GM21786 (cell line): ENCODE results near the gene HSD11B2.

Experiments used
- ATAC-seq: cut with Tn5 transposase; IDR thresholded peaks from one replicate; pipeline ENCODE4 v1.9.1; 2021; ENCODE audit not compliant: unreplicated experiment

The HSD11B2 gene

DNA sequence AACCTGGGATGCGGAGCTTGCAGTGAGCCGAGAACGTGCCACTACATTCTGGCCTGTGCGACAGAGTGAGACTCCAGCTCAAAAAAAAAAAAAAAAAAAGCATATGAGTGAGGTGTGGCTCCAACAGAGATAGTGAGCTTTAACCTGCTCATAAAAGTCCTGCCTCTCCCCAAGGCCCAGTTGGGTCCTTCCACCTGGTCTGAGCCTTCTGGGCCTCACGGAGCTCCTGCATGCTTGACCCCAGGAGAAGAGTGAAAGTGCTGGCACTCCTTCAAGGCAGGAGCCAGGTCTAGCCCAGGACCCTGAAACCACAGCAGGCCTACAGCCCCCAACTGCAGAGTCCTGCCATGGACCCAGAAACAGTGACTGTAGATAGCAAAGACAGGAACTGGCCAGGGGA lies 17.7 kb downstream of the HSD11B2 start:
- ATAC-seq, result no peak

GRCh38 chr16:67449336-67449735 lies 18.4 kb downstream of the HSD11B2 start:
- no peak for ATAC-seq

- no peak for ATAC-seq
Measured at GRCh38 chr16:67449739-67450138, 18.8 kb downstream of the HSD11B2 start.

GRCh38 chr16:67451061-67451703 lies 20.3 kb downstream of the HSD11B2 start:
- ATAC-seq, result no peak

DNA sequence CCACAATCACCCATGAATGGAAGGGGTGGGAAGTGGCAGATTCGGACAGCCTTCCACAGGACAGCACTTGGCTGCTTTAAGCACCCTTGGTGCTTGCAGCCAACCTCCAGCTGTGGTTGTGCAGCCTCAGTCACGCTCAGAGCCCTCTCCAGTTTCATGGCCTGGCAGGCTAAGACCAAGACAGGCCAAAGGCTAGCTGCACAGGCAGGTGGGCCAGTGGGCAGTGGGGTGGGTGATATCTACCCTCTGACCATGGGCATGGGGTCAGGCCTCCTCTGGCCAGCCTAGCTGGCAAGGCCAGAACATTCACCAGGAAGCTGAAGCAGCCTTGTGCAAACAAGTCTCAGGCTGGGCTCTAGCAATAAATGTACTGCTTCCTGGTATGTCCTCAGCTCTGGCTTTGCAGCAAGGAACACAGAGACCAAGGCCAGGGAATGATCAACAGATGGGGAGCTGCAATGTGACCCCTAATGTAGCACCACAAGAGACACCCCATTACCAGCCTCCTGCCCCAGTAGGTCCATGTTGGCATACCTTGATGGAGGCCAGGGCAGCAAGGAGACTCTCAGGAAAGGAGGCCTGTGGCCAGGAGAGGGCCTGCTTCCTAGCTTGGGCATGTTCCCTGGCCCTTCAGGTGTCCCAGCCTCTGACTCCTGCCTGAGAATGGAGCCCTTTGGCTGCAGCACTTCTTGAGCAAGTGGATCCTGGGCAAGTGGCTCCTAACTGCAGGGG lies 20.9 kb downstream of the HSD11B2 start:
- ATAC-seq, result no peak

DNA sequence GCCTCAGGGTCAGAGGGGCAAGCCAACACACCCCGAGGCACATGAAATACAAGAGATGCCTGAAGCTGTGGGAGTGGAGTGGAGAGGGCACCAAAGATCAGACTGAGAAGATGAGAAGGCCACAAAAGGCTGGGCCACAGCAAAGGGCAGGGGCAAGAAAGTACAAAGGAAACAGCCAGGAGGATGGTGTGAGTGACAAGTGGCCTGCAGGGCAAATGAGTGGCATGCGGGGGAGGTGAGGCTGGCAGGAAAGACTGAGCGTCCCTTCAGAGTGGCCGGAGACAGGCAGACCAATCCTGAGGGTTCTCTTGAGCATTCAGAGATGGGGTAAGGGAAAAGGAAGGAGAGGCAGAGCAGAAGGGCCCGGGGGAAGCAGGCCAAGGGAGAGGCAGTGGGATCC lies 23.2 kb downstream of the HSD11B2 start:
- ATAC-seq, result no peak

- ATAC-seq, result no peak
Measured at GRCh38 chr16:67454852-67455251, 23.9 kb downstream of the HSD11B2 start.

DNA sequence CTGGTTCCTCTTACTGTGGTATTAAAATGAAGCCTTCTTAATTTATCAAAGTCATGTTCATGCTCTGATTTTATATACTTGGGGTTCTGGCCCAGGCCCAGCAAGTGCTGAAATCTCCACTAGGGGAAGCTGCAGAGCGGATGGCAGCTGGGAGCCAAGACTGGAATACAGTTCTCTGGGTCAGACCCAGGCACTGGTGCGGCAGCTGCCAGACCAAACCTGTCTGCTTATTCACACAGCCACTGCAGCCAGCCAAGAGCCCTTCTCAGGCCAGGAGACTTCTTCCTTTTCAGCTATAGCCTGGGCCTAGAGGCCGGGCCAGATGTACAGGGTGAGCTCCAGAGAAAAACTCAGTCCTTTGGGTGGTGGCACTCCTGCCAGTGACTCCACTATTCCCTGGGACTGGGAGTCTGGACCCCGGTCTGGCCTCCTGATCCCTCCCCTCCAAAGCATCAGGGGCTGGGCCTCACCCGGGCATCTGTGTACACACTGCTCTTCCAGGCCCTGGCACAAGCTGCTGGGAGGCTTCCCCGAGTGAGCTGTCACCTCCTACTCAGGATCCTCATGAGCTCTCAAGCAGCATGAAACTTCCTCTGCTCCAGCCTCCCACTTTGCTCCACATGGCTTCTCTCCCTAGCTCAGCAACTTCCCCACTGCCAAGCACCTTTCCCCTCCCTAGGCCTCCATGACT lies 25.6 kb downstream of the HSD11B2 start:
- no peak for ATAC-seq

DNA sequence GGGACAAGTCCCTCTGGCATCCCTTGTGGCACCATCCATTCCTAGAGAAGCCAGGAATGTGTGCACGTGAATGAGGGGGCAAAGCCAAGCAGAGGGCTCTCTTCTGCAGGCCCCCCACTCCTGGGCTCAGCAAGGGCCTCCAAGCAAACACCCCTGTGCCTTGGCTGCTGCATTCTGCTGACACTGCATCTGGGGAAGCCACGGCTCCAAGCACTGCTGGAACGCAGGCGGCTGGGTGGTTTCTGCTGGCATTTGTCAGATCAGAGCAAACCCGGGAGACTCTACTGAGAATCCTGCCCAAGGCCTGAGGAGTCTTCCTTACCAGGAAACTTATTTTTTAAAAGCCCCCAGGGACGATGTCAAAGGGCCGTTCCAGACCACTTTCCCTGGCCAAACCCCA lies 26.7 kb downstream of the HSD11B2 start:
- ATAC-seq, result no peak

- no peak for ATAC-seq
Measured at GRCh38 chr16:67458121-67458641, 27.3 kb downstream of the HSD11B2 start.

- no peak for ATAC-seq
Measured at GRCh38 chr16:67459066-67459860, 28.3 kb downstream of the HSD11B2 start.

DNA sequence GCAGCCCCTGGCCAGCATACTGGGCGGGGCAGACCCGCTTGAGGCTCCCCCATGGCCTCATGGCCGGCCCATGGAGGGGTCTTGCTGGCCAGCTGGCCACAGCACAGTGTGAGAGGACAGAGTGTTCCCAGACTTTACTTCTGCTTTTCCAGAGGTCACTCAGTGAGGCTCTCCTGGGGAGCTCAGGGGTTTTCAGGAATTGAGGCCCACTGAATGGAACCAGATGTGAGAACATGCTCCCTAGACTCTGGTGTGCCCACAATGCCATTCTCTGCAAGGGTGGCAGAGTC lies 28.9 kb downstream of the HSD11B2 start:
- no peak for ATAC-seq

DNA sequence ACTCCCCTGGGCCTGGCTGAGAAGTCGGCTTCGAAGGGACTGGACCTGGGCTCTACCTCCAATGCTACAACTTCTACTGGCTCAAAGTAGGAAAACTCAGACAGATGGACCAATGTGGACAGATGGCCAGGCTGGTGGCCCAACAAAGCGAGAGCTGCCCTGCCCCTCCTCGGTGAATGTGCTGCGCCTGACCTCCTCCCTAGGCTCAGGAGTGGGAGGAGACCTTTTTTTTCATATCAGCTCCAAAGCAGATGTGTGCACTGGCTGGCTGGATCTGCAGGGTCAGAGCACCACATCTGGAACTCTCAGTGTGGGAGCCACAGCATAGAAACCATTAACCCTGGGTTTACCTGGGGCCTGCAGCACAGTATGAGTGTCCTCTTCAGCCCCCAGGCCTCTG lies 29.2 kb downstream of the HSD11B2 start:
- ATAC-seq, result no peak

DNA sequence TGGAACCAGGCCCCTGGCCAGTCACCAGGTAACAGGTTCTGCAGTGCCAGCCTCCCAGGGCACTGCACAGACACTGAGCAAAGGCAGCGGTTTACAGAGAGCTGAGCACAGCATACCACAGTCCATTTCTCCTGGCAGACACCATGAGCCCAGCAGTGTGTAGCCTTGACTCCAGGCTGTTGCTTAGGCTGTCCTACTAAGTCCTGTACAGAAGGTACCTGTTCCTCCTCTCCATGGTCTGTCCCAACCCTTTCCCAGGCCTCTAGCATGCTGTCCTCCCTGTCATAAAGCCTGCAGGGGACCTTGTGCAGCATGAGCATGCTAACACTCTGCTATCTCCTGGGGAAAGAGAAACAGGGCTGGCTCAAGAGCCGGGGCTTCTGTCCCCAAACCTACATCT lies 30.0 kb downstream of the HSD11B2 start:
- no peak for ATAC-seq

- ATAC-seq, result no peak
Measured at GRCh38 chr16:67461600-67462278, 30.8 kb downstream of the HSD11B2 start.

GRCh38 chr16:67462279-67462655 lies 31.3 kb downstream of the HSD11B2 start:
- no peak for ATAC-seq

GRCh38 chr16:67463059-67463458 lies 32.1 kb downstream of the HSD11B2 start:
- no peak for ATAC-seq

DNA sequence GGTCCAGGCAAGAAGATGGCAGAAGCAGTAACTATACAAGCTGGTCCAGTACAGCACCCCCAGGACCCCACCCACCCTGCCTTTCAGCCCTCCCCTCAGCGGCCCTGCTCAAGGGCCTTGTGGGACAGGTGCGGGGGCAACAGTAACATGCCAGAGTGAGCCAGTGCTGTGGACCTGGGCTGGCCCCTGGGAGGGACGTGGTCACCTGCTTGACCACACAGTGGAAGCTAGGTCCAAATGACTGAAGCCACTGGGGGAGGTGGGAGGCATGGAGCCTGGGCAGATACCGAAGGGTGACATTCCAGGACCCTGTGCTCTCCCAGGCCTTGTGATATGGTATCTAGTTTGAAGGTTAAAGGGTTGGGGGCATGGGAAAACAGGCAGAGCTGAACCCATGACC lies 32.8 kb downstream of the HSD11B2 start:
- ATAC-seq, result no peak

DNA sequence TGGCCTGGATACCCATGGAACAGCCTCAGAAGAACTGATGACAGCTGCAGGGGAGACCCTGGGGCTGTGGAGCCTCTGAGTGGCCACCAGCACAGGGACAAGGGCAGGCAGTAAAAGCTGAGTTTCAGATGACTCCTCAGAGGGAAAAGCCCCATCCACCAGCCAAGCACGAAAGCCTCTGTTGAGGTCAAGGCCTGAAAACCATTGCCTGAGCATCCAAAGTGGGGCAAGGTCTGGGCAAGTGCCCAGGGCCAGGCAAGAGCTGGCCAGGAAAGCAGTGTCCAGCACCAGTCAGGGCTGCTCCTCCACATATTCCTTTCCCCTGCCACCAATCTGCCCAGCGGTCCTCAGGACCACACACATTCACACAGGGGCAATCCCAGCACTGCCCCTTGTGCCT lies 33.6 kb downstream of the HSD11B2 start:
- no peak for ATAC-seq

DNA sequence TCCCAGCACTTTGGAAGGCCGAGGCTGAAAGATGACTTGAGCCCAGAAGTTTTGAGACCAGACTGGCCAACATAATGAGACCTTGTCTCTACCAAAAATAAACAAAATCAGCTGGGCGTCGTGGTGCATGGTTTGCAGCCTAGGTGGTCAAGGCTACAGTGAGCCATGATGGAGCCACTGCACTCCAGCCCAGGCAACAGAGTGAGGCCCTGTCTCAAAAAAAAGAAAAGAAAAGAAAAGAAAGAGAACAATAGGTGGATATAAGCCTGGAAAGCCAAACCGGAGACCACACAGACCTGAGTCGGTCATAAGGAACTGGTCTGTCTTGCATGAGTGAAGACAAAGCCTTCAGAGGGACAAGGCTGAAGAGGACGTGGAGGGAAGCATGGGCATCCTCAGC lies 35.7 kb downstream of the HSD11B2 start:
- no peak for ATAC-seq

GRCh38 chr16:67468731-67469130 lies 37.8 kb downstream of the HSD11B2 start:
- no peak for ATAC-seq
